Calu3 (cell line): ENCODE measurements around the gene LRRC9. TPM values are rescaled to one million over a fixed set of nuclear protein-coding genes. Genes with fewer than 3 reads are reported as not detected.
"Not testable (repeated sequence)": the region's sequence is repeated elsewhere in the genome, so short reads cannot be mapped to it uniquely, and the experiment has no call there.

Experiments
- BruUV-seq: library from RNA; stranded (reverse); fragments of 400-500 nt; replicated peaks from 2 replicates; lab custom pipeline; 2021; lab: Mats Ljungman, UMichigan
- CTCF ChIA-PET: fragments of 300-600 bp; sonication (Branson Sonifier 250); formaldehyde crosslinking; loops from one replicate; lab custom pipeline; 2022; ENCODE audit warnings: antibody characterized with exemption; lab: Charles Lee
- DNase-seq: peaks from one replicate; pipeline ENCODE4 v3.0.0; 2022
- H3K27ac Mint-ChIP-seq: one replicate; pipeline ENCODE4 v1.8.0; 2022; ENCODE audit warnings: mixed read lengths; ENCODE audit not compliant: unreplicated experiment
- H3K27me3 Mint-ChIP-seq: one replicate; pipeline ENCODE4 v1.8.0; 2022; ENCODE audit warnings: mixed read lengths; ENCODE audit not compliant: unreplicated experiment
- H3K36me3 Mint-ChIP-seq: one replicate; pipeline ENCODE4 v1.8.0; 2022; ENCODE audit warnings: mild to moderate bottlenecking, moderate library complexity, mixed read lengths; ENCODE audit not compliant: insufficient read depth, unreplicated experiment
- H3K4me1 Mint-ChIP-seq: one replicate; pipeline ENCODE4 v1.8.0; 2022; ENCODE audit warnings: mild to moderate bottlenecking, low read depth, mixed read lengths; ENCODE audit not compliant: unreplicated experiment
- H3K4me3 Mint-ChIP-seq: one replicate; pipeline ENCODE4 v1.8.0; 2022; ENCODE audit warnings: mild to moderate bottlenecking, low read depth, moderate library complexity, mixed read lengths; ENCODE audit not compliant: unreplicated experiment
- H3K9me3 Mint-ChIP-seq: one replicate; pipeline ENCODE4 v1.8.0; 2022; ENCODE audit warnings: low read depth, mixed read lengths; ENCODE audit not compliant: unreplicated experiment
- intact Hi-C: fragments of 100-400 bp; cut with micrococcal nuclease; formaldehyde crosslinking; loops from one replicate; pipeline ENCODE4 v1.10.0; 2022; ENCODE audit not compliant: unreplicated experiment
- total RNA-seq: library from RNA; stranded (reverse); gene quantifications from 2 replicates; pipeline ENCODE4 v1.2.3, GENCODE V29; 2022
- TF ChIP-seq, protein P1 (sequence below): fragments of 200-600 bp; IDR thresholded peaks from one replicate; pipeline ENCODE4 v1.8.0; 2022; ENCODE audit warnings: antibody characterized with exemption; ENCODE audit not compliant: unreplicated experiment

LRRC9 gene
- total RNA-seq, 1 experiment from 2014 or later: not detected

DNA sequence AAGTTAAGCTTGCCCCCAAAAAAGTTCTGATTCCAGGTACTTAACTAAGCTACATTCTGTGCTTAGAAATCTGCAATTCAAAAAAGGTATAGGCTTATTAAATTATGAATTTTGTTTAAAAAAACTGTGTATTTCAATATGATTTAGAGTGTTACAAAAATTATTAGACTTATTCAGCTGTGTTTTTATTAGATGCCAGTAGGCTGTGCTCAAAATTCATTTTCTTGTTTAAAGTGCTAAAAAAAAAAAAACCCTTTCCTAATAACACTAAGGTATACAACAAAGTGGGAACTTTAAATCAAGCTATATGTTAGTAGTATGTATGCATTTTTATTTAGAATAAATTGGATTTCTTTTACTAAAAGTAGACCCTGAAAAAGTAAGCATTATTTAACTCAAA, 25.0 kb downstream of the LRRC9 start:
- no TSS peak for BruUV-seq
- CTCF ChIA-PET: interaction anchor here (0.7 kb wide), 1 partner anchor 10 kb away, joined by 3 read pairs; no protein-coding TSS in a partner anchor
- Mint-ChIP-seq H3K27ac (no peak overlapping the region), H3K9me3 (no peaks in the 10 kb centered on the region), H3K27me3 (no peaks in the 10 kb centered on the region), H3K4me3 (no peak overlapping the region), H3K36me3 (no peaks in the 10 kb centered on the region), H3K4me1 (no peaks in the 10 kb centered on the region)
- TF ChIP-seq, protein P1, sequence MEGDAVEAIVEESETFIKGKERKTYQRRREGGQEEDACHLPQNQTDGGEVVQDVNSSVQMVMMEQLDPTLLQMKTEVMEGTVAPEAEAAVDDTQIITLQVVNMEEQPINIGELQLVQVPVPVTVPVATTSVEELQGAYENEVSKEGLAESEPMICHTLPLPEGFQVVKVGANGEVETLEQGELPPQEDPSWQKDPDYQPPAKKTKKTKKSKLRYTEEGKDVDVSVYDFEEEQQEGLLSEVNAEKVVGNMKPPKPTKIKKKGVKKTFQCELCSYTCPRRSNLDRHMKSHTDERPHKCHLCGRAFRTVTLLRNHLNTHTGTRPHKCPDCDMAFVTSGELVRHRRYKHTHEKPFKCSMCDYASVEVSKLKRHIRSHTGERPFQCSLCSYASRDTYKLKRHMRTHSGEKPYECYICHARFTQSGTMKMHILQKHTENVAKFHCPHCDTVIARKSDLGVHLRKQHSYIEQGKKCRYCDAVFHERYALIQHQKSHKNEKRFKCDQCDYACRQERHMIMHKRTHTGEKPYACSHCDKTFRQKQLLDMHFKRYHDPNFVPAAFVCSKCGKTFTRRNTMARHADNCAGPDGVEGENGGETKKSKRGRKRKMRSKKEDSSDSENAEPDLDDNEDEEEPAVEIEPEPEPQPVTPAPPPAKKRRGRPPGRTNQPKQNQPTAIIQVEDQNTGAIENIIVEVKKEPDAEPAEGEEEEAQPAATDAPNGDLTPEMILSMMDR: no peak
- DNase-seq: no peak
- intact Hi-C loops: no loop called here

DNA sequence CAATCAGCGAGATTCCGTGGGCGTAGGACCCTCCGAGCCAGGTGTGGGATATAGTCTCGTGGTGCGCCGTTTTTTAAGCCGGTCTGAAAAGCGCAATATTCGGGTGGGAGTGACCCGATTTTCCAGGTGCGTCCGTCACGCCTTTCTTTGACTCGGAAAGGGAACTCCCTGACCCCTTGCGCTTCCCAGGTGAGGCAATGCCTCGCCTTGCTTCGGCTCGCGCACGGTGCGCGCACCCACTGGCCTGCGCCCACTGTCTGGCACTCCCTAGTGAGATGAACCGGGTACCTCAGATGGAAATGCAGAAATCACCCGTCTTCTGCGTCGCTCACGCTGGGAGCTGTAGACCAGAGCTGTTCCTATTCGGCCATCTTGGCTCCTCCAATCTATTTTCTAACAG, 32.2 kb downstream of the LRRC9 start:
- H3K36me3 Mint-ChIP-seq, DNase-seq, intact Hi-C loops, CTCF ChIA-PET, H3K27ac Mint-ChIP-seq, BruUV-seq, H3K4me1 Mint-ChIP-seq, H3K4me3 Mint-ChIP-seq, H3K9me3 Mint-ChIP-seq: not testable (repeated sequence)
- peaks cover 25% of the 10 kb centered on the region for H3K27me3 Mint-ChIP-seq

DNA sequence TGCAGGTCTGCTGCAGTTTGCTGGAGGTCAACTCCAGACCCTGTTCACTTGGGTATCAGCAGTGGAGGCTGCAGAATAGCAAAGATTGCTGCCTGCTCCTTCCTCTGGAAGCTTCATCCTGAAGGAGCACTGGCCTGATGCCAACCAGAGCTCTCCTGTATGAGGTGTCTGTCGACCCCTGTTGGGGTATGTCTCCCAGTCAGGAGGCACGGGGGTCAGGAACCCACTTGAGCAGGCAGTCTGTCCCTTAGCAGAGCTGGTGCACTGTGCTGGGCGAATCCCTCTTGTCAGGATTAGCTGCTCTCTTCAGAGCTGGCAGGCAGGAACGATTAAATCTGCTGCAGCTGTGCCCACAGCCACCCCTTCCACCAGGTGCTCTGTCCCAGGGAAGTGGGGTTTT, 37.9 kb downstream of the LRRC9 start:
- H3K36me3 Mint-ChIP-seq, H3K4me3 Mint-ChIP-seq, intact Hi-C loops, H3K27ac Mint-ChIP-seq, H3K4me1 Mint-ChIP-seq, DNase-seq, BruUV-seq, CTCF ChIA-PET, H3K9me3 Mint-ChIP-seq: not testable (repeated sequence)
- peaks cover 32% of the 10 kb centered on the region for H3K27me3 Mint-ChIP-seq

DNA sequence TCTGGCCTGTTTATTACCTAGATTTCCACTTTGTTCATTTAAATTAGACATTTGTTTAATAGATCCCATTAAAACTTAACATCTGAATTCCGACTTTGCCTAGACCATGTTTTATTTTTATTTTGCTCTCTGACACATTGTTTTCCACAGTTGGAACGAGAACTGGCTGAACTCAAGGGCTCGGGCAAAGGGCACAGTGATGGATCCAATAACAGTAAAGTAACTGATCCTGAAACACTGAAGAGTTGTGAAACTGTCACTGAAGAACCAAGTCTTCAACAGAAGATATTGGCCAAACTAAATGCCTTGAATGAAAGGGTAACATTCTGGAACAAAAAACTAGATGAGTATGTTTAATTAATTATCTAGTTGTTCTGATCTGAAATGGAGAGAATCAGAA, 39.7 kb downstream of the LRRC9 start:
- TF ChIP-seq, protein P1: no peak
- BruUV-seq: no TSS peak

DNA sequence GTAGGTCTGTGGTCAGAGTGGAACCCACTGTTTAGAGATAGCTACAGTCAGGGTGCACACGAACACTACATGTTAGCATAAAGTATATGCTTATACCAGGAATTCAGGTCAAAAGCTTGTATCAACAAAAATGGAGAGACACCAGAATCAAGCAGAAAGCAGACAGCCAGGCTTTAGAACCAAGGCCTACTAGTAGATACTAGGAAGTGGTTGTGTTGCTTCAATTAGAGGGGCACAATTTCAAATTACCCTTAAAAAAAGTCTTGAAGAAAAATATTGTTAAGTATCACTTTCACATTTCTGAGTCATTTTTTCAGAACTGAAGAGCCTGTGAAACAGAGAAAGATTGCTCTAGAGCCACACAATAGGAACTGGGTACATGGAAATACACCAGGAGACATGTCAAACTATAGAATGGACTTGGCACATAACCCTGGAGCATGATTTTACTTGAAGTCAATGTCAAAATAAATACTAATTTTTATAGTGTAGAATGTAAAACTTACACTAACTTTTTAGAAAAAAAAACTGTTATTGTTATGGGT, 41.6 kb downstream of the LRRC9 start:
- no TSS peak for BruUV-seq
- H3K9me3 Mint-ChIP-seq: no peaks in the 10 kb centered on the region
- H3K4me1 Mint-ChIP-seq: peaks cover 15% of the 10 kb centered on the region
- H3K36me3 Mint-ChIP-seq: peaks cover 8% of the 10 kb centered on the region
- no peak overlapping the region for H3K4me3 Mint-ChIP-seq
- intact Hi-C loops: loop anchor here (10.0 kb wide), 2 partner anchors 103 to 593 kb away; no protein-coding TSS in a partner anchor
- peaks cover 13% of the 10 kb centered on the region for H3K27me3 Mint-ChIP-seq
- DNase-seq: no peak
- TF ChIP-seq, protein P1: no peak
- no peak overlapping the region for H3K27ac Mint-ChIP-seq
- CTCF ChIA-PET: no interaction called here

More for the DNA sequence above, 39.7 kb downstream of the LRRC9 start:
- Mint-ChIP-seq H3K9me3 (peaks cover 3% of the 10 kb centered on the region), H3K27me3 (peaks cover 26% of the 10 kb centered on the region), H3K4me1 (no peaks in the 10 kb centered on the region), H3K27ac (no peak overlapping the region), H3K36me3 (no peaks in the 10 kb centered on the region), H3K4me3 (no peak overlapping the region)
- intact Hi-C loops: loop anchor here (10.0 kb wide), 2 partner anchors 105 to 595 kb away; no protein-coding TSS in a partner anchor
- CTCF ChIA-PET: no interaction called here
- no peak for DNase-seq
